Ishikawa (cell line): Measurements from ENCODE around the gene JADE1.

Source experiments
- CEBPB ChIP-seq: IDR thresholded peaks from 2 replicates; pipeline ENCODE4 v1.6.1; 2012
- CREB1 ChIP-seq: IDR thresholded peaks from 2 replicates; pipeline ENCODE4 v1.6.1; 2012; ENCODE audit warnings: low read depth
- EGR1 ChIP-seq: IDR thresholded peaks from 2 replicates; pipeline ENCODE4 v1.6.1; 2012
- EP300 ChIP-seq: IDR thresholded peaks from 2 replicates; pipeline ENCODE4 v1.6.1; 2012; ENCODE audit warnings: borderline replicate concordance
- FOXM1 ChIP-seq: IDR thresholded peaks from 2 replicates; pipeline ENCODE4 v1.6.1; 2012; ENCODE audit warnings: low read depth, borderline replicate concordance
- NFIC ChIP-seq: IDR thresholded peaks from 2 replicates; pipeline ENCODE4 v1.6.1; 2012
- RAD21 ChIP-seq: IDR thresholded peaks from 2 replicates; pipeline ENCODE4 v1.6.1; 2012; ENCODE audit warnings: low read depth
- REST ChIP-seq: IDR thresholded peaks from 2 replicates; pipeline ENCODE4 v1.6.1; 2012; ENCODE audit warnings: low read depth, mild to moderate bottlenecking
- YY1 ChIP-seq: IDR thresholded peaks from 2 replicates; pipeline ENCODE4 v1.6.1; 2012; ENCODE audit warnings: low read depth
- ZBTB7A ChIP-seq: IDR thresholded peaks from 2 replicates; pipeline ENCODE4 v1.6.1; 2012; ENCODE audit warnings: low read depth

GRCh38 chr4:128917781-128918180 is 108.3 kb downstream of the JADE1 start:
- TF ChIP-seq REST = no peak
- TF ChIP-seq EGR1 = no peak
- TF ChIP-seq RAD21 = no peak
- TF ChIP-seq CREB1 = no peak
- TF ChIP-seq EP300 = no peak
- TF ChIP-seq YY1 = no peak
- TF ChIP-seq ZBTB7A = no peak
- TF ChIP-seq CEBPB = no peak
- TF ChIP-seq NFIC = no peak
- TF ChIP-seq FOXM1 = no peak
